Right forelimb (tissue), 1 donor: Measurements from ENCODE around the gene S100A16.

ENCODE experiments used
- DNase-seq: peaks from one replicate; pipeline ENCODE4 v3.0.0-alpha.2; 2018

The S100A16 gene

DNA sequence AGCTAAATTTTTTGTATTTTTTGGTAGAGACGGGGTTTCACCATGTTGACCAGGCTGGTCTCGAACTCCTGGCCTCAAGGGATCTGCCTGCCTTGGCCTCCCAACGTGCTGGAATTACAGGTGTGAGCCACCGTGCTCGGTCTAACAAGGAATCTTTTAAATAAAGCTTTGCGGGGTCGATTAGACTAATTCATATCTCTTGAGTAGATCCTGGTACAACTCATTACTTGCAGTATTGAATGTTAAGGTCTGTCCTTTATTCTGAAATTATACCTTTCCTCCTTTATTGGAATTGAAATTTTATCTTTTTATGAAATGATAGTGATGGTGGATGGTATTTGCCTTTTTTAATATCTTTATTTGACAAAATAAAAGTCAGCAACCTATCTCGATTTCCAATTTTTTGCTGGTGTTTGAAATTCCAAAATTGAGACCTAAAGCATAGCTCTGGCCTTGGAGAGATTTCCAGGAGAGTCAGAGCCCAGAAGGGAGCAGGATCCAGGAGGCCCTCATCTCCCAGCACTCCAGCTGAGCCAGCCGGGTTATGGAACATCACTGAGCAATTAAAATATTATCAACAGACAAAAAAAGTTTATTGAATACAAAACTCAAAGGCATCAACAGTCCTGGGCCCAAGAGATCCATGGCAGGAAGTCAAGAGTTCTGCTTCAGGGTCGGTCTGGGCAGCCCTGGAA lies 52.0 kb downstream of the S100A16 start:
- DNase-seq = no peak

DNA sequence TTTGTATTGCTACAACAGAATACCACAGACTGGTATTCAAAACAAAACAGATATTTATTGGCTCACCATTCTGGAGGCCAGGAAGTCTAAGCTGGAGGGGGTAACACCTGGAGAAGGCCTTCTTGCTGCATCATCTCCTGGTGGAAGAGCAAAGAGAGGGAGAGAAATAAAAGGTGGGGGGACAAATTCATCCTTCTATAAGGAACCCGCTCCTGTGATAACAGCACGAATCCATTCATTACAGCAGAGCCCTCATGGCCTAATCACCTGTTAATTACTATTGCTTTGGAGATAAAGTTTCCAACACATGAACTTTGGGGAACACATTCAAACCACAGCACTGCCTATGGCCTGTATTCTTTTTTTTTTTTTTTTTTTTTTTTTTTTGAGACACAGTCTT lies 52.7 kb downstream of the S100A16 start:
- no peak for DNase-seq

DNA sequence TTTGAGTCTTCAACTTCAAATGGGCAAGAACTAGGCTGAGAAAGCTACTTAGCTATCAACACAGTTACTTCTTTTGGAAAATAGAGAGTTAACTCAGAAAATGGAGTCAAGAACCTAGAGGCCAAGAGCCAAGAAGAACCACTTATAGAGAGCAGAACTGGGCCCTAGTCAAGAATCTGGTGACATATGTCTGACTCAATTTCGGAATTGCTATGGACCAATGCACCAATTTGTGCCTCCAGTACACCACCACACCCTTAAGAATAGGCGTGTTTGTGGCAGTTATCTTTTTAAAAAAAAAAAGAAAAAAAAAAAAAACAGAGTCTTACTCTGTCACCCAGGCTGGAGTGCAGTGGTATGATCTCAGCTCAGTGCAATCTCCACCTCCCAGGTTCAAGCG lies 55.1 kb downstream of the S100A16 start:
- no peak for DNase-seq
